ENCODE measurements around the gene CABLES1. TPM values are rescaled to one million over a fixed set of nuclear protein-coding genes. Genes with fewer than 3 reads are reported as not detected.

The CABLES1 gene
- total and polyA plus RNA-seq, 2 of the 8 experiments (the other 6 are each of a cell fraction or from before 2014, with no cell fraction given), result 9.2 to 26.4 TPM

GRCh38 chr18:23276451-23276850, 141.2 kb downstream of the CABLES1 start (continued):
- TF ChIP-seq CHD7 (IDR thresholded peaks at IDR 0.05; ENCODE audit: insufficient replicate concordance, low read length) (no peak), SP2 (IDR thresholded peaks at IDR 0.05; ENCODE audit: low read length) (no peak), GABPA (IDR thresholded peaks at IDR 0.05; ENCODE audit: borderline replicate concordance, insufficient read depth, low read length) (no peak), ATF3 (IDR thresholded peaks at IDR 0.05; ENCODE audit: insufficient read depth, low read depth, low read length) (no peak), TCF12 (IDR thresholded peaks at IDR 0.05; ENCODE audit: low read depth, low read length) (no peak)
